Measurements from ENCODE around the gene RBM12. TPM values are rescaled to one million over a fixed set of nuclear protein-coding genes. Genes with fewer than 3 reads are reported as not detected.

Gene RBM12
- total RNA-seq, 1 donor from 2014 or later: 63.8 TPM

GRCh38 chr20:35600993-35601973, 63.4 kb downstream of the RBM12 start:
- Mint-ChIP-seq H3K9me3 (ENCODE audit: low read depth) (no peaks in the 10 kb centered on the region), H3K4me1 (ENCODE audit: low read depth) (peaks cover 10% of the 10 kb centered on the region), H3K36me3 (ENCODE audit: low read depth) (no peaks in the 10 kb centered on the region), H3K27me3 (ENCODE audit: low read depth) (peaks cover 7% of the 10 kb centered on the region), H3K27ac (ENCODE audit: unreplicated experiment) (no peak overlapping the region), H3K4me3 (ENCODE audit: unreplicated experiment) (peak overlapping the region; percentile 72)
- peak; percentile 88 for DNase-seq (ENCODE audit: low spot score)
- peak; percentile 75 for TF ChIP-seq CTCF (IDR thresholded peaks at IDR 0.05)

- H3K4me3 Mint-ChIP-seq (ENCODE audit: unreplicated experiment): peak overlapping the region; percentile 72
- TF ChIP-seq CTCF (IDR thresholded peaks at IDR 0.05): no peak
- no peaks in the 10 kb centered on the region for H3K36me3 Mint-ChIP-seq (ENCODE audit: low read depth)
- peaks cover 10% of the 10 kb centered on the region for H3K4me1 Mint-ChIP-seq (ENCODE audit: low read depth)
- peaks cover 9% of the 10 kb centered on the region for H3K27me3 Mint-ChIP-seq (ENCODE audit: low read depth)
- no peaks in the 10 kb centered on the region for H3K9me3 Mint-ChIP-seq (ENCODE audit: low read depth)
- DNase-seq (ENCODE audit: low spot score): peak; percentile 86
- H3K27ac Mint-ChIP-seq (ENCODE audit: unreplicated experiment): no peak overlapping the region
Measured at GRCh38 chr20:35600176-35600992, 64.3 kb downstream of the RBM12 start.

GRCh38 chr20:35599776-35600120, 65.0 kb downstream of the RBM12 start:
- TF ChIP-seq CTCF (IDR thresholded peaks at IDR 0.05): no peak
- no peak overlapping the region for H3K4me3 Mint-ChIP-seq (ENCODE audit: unreplicated experiment)
- H3K27ac Mint-ChIP-seq (ENCODE audit: unreplicated experiment): no peak overlapping the region
- H3K27me3 Mint-ChIP-seq (ENCODE audit: low read depth): peaks cover 9% of the 10 kb centered on the region
- peak; percentile 69 for DNase-seq (ENCODE audit: low spot score)
- H3K9me3 Mint-ChIP-seq (ENCODE audit: low read depth): no peaks in the 10 kb centered on the region
- H3K4me1 Mint-ChIP-seq (ENCODE audit: low read depth): peaks cover 10% of the 10 kb centered on the region
- H3K36me3 Mint-ChIP-seq (ENCODE audit: low read depth): no peaks in the 10 kb centered on the region

Other genes with a start within 250 kb of the RBM12 start
- gene GDF5, start 226.7 kb downstream of the RBM12 start, total RNA-seq: 1.7 to 3.5 TPM (median 3.4 TPM) in 3 replicates
- 33.1 to 43.6 TPM (median 38.4 TPM) in 3 replicates for gene CEP250, start 209.3 kb downstream of the RBM12 start, total RNA-seq
- not detected in 3 replicates for gene C20orf173, start 135.2 kb downstream of the RBM12 start, total RNA-seq
- 203 to 278 TPM (median 208 TPM) in 3 replicates for gene ERGIC3, start 122.8 kb downstream of the RBM12 start, total RNA-seq
- gene SPAG4, start 49.1 kb downstream of the RBM12 start, total RNA-seq: 1.9 to 8.8 TPM (median 8.6 TPM) in 3 replicates
- 127 to 142 TPM (median 142 TPM) in 3 replicates for gene CPNE1, start within 50 bp of the RBM12 start, total RNA-seq
- gene NFS1, start 34.5 kb upstream of the RBM12 start, total RNA-seq: 26.8 to 29.3 TPM (median 27.8 TPM) in 3 replicates
- gene ROMO1, start 34.5 kb upstream of the RBM12 start, total RNA-seq: 123 to 128 TPM (median 128 TPM) in 3 replicates
- gene RBM39, start 77.4 kb upstream of the RBM12 start, total RNA-seq: 217 to 277 TPM (median 238 TPM) in 3 replicates
- 42.2 to 46.1 TPM (median 44.6 TPM) in 3 replicates for gene PHF20, start 107.1 kb upstream of the RBM12 start, total RNA-seq

Measured in chondrocyte (in vitro differentiated cells).